HEK293 (cell line): ENCODE data around the gene DACT2.

ENCODE experiments used
- CTCF ChIA-PET: fragments of 350-600 bp; formaldehyde crosslinking; extraction: SDS; loops from one replicate; lab custom pipeline; 2021; ENCODE audit warnings: antibody characterized with exemption; lab: Yijun Ruan, JAX
- POLR2A ChIA-PET: fragments of 300-600 bp; formaldehyde crosslinking; extraction: SDS; loops from one replicate; lab custom pipeline; 2020; ENCODE audit warnings: antibody characterized with exemption, inconsistent platforms; lab: Yijun Ruan, JAX
- H3K27ac ChIP-seq: fragments of 200-500 bp; sonication (Bioruptor generic); 2 replicates; pipeline ENCODE4 v1.5.1; 2014; ENCODE audit warnings: low read depth, low read length, control low read depth, inconsistent platforms; ENCODE audit errors: extremely low read depth
- H3K36me3 ChIP-seq, 2 experiments: fragments of 200-500 bp in 1 of 2; sonication (Bioruptor generic) in 1 of 2; 1 replicate in 1 of 2; 2 replicates in 1 of 2; pipeline ENCODE4 v1.5.1; 2014 to 2017; ENCODE audit warnings: inconsistent platforms in 2 of 2, low read length in 2 of 2; ENCODE audit not compliant: control insufficient read depth in 2 of 2, insufficient read depth in 1 of 2
- H3K4me1 ChIP-seq: fragments of 200-500 bp; sonication (Bioruptor generic); 2 replicates; pipeline ENCODE4 v1.5.1; 2014; ENCODE audit warnings: mild to moderate bottlenecking, low read length, inconsistent platforms; ENCODE audit not compliant: control insufficient read depth, insufficient read depth
- H3K4me3 ChIP-seq: 2 replicates; pipeline ENCODE4 v1.5.1; 2011; ENCODE audit warnings: low read depth, mild to moderate bottlenecking, control low read depth, low read length, moderate library complexity
- H3K9me3 ChIP-seq: fragments of 200-500 bp; sonication (Bioruptor generic); 2 replicates; pipeline ENCODE4 v1.5.1; 2014; ENCODE audit warnings: low read depth, low read length, inconsistent platforms; ENCODE audit not compliant: control insufficient read depth, insufficient read depth
- IKZF3 ChIP-seq: fragments of 450-650 bp; IDR thresholded peaks from 2 replicates; pipeline ENCODE4 v1.5.0; 2018; ENCODE audit warnings: missing biosample characterization, mild to moderate bottlenecking, missing genetic modification characterization, moderate library complexity
- KLF9 ChIP-seq: fragments of 450-650 bp; formaldehyde crosslinking; IDR thresholded peaks from 2 replicates; pipeline ENCODE4 v1.5.1; 2016; ENCODE audit warnings: missing biosample characterization, missing genetic modification characterization, low read depth
- ZNF114 ChIP-seq: fragments of 450-650 bp; formaldehyde crosslinking; IDR thresholded peaks from 2 replicates; pipeline ENCODE4 v1.5.0; 2017; ENCODE audit warnings: missing biosample characterization, missing genetic modification characterization
- ZNF133 ChIP-seq: fragments of 450-650 bp; formaldehyde crosslinking; IDR thresholded peaks from 2 replicates; pipeline ENCODE4 v1.5.1; 2016; ENCODE audit warnings: missing biosample characterization, missing genetic modification characterization
- ZNF138 ChIP-seq: fragments of 450-650 bp; formaldehyde crosslinking; IDR thresholded peaks from 2 replicates; pipeline ENCODE4 v1.5.1; 2016; ENCODE audit warnings: missing biosample characterization, missing genetic modification characterization, borderline replicate concordance
- ZNF140 ChIP-seq: fragments of 450-650 bp; formaldehyde crosslinking; IDR thresholded peaks from 2 replicates; pipeline ENCODE4 v1.5.1; 2016; ENCODE audit warnings: missing biosample characterization, missing genetic modification characterization
- ZNF146 ChIP-seq: fragments of 450-650 bp; formaldehyde crosslinking; IDR thresholded peaks from 2 replicates; pipeline ENCODE4 v1.5.1; 2016; ENCODE audit warnings: missing biosample characterization, missing genetic modification characterization
- ZNF394 ChIP-seq: fragments of 450-650 bp; formaldehyde crosslinking; IDR thresholded peaks from 2 replicates; pipeline ENCODE4 v1.5.1; 2016; ENCODE audit warnings: missing biosample characterization, missing genetic modification characterization, mild to moderate bottlenecking, moderate library complexity, borderline replicate concordance
- ZNF404 ChIP-seq: fragments of 450-650 bp; formaldehyde crosslinking; IDR thresholded peaks from 2 replicates; pipeline ENCODE4 v1.5.1; 2017; ENCODE audit warnings: missing biosample characterization, missing genetic modification characterization
- ZNF600 ChIP-seq: fragments of 450-650 bp; formaldehyde crosslinking; IDR thresholded peaks from 2 replicates; pipeline ENCODE4 v1.5.1; 2016; ENCODE audit warnings: missing biosample characterization, missing genetic modification characterization
- ZNF610 ChIP-seq: fragments of 450-650 bp; formaldehyde crosslinking; IDR thresholded peaks from 2 replicates; pipeline ENCODE4 v1.5.1; 2016; ENCODE audit warnings: missing biosample characterization, missing genetic modification characterization, borderline replicate concordance
- ZNF701 ChIP-seq: fragments of 450-650 bp; formaldehyde crosslinking; IDR thresholded peaks from 2 replicates; pipeline ENCODE4 v1.5.1; 2016; ENCODE audit warnings: missing biosample characterization, missing genetic modification characterization
- ZNF776 ChIP-seq: fragments of 450-650 bp; formaldehyde crosslinking; IDR thresholded peaks from 2 replicates; pipeline ENCODE4 v1.5.0; 2017; ENCODE audit warnings: missing biosample characterization, missing genetic modification characterization, borderline replicate concordance
- ZNF830 ChIP-seq: fragments of 450-650 bp; IDR thresholded peaks from 2 replicates; pipeline ENCODE4 v1.5.0; 2018; ENCODE audit warnings: missing biosample characterization, missing genetic modification characterization, low read depth, mild to moderate bottlenecking, moderate library complexity
- TF ChIP-seq, protein P1 (sequence below): fragments of 450-650 bp; formaldehyde crosslinking; IDR thresholded peaks from 2 replicates; pipeline ENCODE4 v1.5.1; 2016; ENCODE audit warnings: missing biosample characterization, missing genetic modification characterization
- TF ChIP-seq, protein P2 (sequence below): fragments of 450-650 bp; formaldehyde crosslinking; IDR thresholded peaks from 2 replicates; pipeline ENCODE4 v1.5.1; 2016; ENCODE audit warnings: missing biosample characterization, missing genetic modification characterization, low read depth
- TF ChIP-seq, protein P3 (sequence below): fragments of 450-650 bp; formaldehyde crosslinking; IDR thresholded peaks from 2 replicates; pipeline ENCODE4 v1.5.1; 2016; ENCODE audit warnings: missing biosample characterization, missing genetic modification characterization
- TF ChIP-seq, protein P4 (sequence below): fragments of 450-650 bp; formaldehyde crosslinking; IDR thresholded peaks from 2 replicates; pipeline ENCODE4 v1.5.1; 2016; ENCODE audit warnings: missing biosample characterization, missing genetic modification characterization
- TF ChIP-seq, protein P5 (sequence below): fragments of 450-650 bp; formaldehyde crosslinking; IDR thresholded peaks from 2 replicates; pipeline ENCODE4 v1.5.1; 2016; ENCODE audit warnings: missing biosample characterization, missing genetic modification characterization

Gene DACT2

DNA sequence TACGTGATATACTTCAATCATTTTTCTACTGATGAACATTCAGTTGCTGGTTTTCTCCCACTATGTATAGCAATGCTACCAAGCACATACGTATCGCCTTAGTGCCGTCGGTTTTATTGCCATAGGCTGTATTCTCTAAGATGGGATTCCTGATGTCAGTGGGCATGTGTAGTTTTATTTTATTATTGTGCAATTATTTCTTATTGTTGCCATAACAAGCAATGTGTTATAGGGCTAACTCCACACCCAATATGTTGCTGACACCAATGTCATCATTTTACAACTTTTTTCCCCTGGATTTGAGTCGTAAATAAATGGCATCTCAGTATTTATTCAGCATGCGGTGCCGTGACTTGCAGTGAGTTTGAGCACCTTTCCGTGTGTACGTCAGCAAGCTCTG is 10.8 kb upstream of the DACT2 start:
- CTCF ChIA-PET, result interaction anchor here (0.6 to 1.3 kb wide), 2 partner anchors 25 to 555 kb away, joined by 5 to 8 read pairs; no protein-coding TSS in a partner anchor

DNA sequence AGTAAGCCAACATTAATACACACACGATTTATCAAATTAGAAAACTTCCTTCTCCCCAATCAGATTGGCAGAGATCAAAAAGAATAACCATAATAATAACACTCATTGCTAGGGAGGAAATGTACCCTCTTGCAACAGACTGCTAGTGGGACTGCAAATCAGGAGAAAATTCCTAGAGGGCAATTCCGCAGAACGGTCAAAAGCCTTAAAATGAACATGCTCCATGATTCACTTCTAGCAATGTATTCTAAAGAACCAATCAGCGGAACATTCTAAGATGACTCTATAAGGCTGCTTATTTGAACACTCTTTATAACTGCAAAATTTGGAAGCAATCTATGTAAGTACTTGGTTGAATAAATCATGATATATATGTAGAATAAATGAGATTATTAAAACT is 8.5 kb upstream of the DACT2 start:
- H3K9me3 ChIP-seq, result no peaks in the 10 kb centered on the region
- no peak overlapping the region for H3K4me3 ChIP-seq
- TF ChIP-seq, protein P1, sequence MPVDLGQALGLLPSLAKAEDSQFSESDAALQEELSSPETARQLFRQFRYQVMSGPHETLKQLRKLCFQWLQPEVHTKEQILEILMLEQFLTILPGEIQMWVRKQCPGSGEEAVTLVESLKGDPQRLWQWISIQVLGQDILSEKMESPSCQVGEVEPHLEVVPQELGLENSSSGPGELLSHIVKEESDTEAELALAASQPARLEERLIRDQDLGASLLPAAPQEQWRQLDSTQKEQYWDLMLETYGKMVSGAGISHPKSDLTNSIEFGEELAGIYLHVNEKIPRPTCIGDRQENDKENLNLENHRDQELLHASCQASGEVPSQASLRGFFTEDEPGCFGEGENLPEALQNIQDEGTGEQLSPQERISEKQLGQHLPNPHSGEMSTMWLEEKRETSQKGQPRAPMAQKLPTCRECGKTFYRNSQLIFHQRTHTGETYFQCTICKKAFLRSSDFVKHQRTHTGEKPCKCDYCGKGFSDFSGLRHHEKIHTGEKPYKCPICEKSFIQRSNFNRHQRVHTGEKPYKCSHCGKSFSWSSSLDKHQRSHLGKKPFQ (tag by site-specific recombination), result no peak
- TF ChIP-seq, protein P2, sequence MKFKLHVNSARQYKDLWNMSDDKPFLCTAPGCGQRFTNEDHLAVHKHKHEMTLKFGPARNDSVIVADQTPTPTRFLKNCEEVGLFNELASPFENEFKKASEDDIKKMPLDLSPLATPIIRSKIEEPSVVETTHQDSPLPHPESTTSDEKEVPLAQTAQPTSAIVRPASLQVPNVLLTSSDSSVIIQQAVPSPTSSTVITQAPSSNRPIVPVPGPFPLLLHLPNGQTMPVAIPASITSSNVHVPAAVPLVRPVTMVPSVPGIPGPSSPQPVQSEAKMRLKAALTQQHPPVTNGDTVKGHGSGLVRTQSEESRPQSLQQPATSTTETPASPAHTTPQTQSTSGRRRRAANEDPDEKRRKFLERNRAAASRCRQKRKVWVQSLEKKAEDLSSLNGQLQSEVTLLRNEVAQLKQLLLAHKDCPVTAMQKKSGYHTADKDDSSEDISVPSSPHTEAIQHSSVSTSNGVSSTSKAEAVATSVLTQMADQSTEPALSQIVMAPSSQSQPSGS (tag by site-specific recombination), result no peak
- TF ChIP-seq ZNF146 (no peak), ZNF140 (no peak), ZNF114 (tag by site-specific recombination) (no peak), IKZF3 (tag by site-specific recombination) (no peak), ZNF610 (tag by site-specific recombination) (no peak), ZNF138 (tag by site-specific recombination) (no peak), ZNF701 (tag by site-specific recombination) (no peak), ZNF394 (tag by site-specific recombination) (no peak), ZNF404 (no peak)
- TF ChIP-seq, all 188 proteins: peak for 0
- CTCF ChIA-PET, result no interaction called here
- Histone ChIP-seq H3K4me1 (peaks cover 5% of the 10 kb centered on the region; the same call in 1 of the 2 replicates), H3K27ac (no peak overlapping the region), H3K36me3 (no peaks in the 10 kb centered on the region)
- POLR2A ChIA-PET, result no interaction called here

More for the DNA sequence above, 10.8 kb upstream of the DACT2 start:
- TF ChIP-seq, protein P3, sequence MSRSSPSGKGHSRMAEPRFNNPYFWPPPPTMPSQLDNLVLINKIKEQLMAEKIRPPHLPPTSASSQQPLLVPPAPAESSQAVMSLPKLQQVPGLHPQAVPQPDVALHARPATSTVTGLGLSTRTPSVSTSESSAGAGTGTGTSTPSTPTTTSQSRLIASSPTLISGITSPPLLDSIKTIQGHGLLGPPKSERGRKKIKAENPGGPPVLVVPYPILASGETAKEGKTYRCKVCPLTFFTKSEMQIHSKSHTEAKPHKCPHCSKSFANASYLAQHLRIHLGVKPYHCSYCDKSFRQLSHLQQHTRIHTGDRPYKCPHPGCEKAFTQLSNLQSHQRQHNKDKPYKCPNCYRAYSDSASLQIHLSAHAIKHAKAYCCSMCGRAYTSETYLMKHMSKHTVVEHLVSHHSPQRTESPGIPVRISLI (tag by site-specific recombination), result no peak
- no peak for TF ChIP-seq KLF9 (tag by site-specific recombination)
- no peak for TF ChIP-seq ZNF133
- TF ChIP-seq, protein P4, sequence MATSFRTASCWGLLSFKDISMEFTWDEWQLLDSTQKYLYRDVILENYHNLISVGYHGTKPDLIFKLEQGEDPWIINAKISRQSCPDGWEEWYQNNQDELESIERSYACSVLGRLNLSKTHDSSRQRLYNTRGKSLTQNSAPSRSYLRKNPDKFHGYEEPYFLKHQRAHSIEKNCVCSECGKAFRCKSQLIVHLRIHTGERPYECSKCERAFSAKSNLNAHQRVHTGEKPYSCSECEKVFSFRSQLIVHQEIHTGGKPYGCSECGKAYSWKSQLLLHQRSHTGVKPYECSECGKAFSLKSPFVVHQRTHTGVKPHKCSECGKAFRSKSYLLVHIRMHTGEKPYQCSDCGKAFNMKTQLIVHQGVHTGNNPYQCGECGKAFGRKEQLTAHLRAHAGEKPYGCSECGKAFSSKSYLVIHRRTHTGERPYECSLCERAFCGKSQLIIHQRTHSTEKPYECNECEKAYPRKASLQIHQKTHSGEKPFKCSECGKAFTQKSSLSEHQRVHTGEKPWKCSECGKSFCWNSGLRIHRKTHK (tag by site-specific recombination), result no peak
- no peak for TF ChIP-seq ZNF600 (tag by site-specific recombination)
- no peak for TF ChIP-seq ZNF776
- no peak for TF ChIP-seq ZNF830
- TF ChIP-seq, protein P5, sequence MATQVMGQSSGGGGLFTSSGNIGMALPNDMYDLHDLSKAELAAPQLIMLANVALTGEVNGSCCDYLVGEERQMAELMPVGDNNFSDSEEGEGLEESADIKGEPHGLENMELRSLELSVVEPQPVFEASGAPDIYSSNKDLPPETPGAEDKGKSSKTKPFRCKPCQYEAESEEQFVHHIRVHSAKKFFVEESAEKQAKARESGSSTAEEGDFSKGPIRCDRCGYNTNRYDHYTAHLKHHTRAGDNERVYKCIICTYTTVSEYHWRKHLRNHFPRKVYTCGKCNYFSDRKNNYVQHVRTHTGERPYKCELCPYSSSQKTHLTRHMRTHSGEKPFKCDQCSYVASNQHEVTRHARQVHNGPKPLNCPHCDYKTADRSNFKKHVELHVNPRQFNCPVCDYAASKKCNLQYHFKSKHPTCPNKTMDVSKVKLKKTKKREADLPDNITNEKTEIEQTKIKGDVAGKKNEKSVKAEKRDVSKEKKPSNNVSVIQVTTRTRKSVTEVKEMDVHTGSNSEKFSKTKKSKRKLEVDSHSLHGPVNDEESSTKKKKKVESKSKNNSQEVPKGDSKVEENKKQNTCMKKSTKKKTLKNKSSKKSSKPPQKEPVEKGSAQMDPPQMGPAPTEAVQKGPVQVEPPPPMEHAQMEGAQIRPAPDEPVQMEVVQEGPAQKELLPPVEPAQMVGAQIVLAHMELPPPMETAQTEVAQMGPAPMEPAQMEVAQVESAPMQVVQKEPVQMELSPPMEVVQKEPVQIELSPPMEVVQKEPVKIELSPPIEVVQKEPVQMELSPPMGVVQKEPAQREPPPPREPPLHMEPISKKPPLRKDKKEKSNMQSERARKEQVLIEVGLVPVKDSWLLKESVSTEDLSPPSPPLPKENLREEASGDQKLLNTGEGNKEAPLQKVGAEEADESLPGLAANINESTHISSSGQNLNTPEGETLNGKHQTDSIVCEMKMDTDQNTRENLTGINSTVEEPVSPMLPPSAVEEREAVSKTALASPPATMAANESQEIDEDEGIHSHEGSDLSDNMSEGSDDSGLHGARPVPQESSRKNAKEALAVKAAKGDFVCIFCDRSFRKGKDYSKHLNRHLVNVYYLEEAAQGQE (tag by site-specific recombination), result no peak
- TF ChIP-seq, all 188 proteins: peak for 0
- H3K4me1 ChIP-seq, result 0 out of 2 replicates have a peak, but pooled peaks cover 3% of the 10 kb centered on the region
- no peaks in the 10 kb centered on the region for H3K36me3 ChIP-seq
- no peak overlapping the region for H3K4me3 ChIP-seq
- no peaks in the 10 kb centered on the region for H3K9me3 ChIP-seq
- POLR2A ChIA-PET, result no interaction called here
- no peak overlapping the region for H3K27ac ChIP-seq
